ENCODE results near the gene PRKG1.

The PRKG1 gene

DNA sequence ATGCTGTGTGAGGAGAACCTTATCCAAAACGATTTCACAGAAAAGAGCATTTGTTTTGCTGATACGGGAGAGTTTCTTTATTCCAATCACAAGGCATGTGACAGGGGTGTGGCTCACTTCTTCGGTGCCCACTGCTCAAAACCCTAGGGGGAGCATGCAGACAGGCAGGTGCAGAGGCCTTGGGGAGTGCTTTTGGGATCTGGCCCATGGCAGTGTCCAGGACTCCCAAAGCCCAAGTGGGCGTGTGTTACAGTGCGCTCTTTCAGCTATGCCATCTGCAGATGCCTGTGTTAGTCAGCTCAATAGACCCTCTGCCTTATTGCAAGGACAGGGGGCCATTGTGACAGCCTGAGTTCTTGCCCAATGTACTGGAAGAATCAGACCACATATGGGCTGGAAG lies 530.3 kb downstream of the PRKG1 start:
- no peak for DNase-seq (ENCODE audit: low read depth in 1 of 2, low spot score in 1 of 2)
- Histone ChIP-seq H3K4me3 (replicated peaks; ENCODE audit: insufficient read depth, low read length) (no peak overlapping the region), H3K27ac (replicated peaks) (no peak overlapping the region), H3K27me3 (ENCODE audit: insufficient read depth, poor library complexity, severe bottlenecking) (no peaks in the 10 kb centered on the region)
- no peak for TF ChIP-seq SPI1 (IDR thresholded peaks at IDR 0.05; ENCODE audit: borderline replicate concordance, low read depth)
- TF ChIP-seq, protein P1, sequence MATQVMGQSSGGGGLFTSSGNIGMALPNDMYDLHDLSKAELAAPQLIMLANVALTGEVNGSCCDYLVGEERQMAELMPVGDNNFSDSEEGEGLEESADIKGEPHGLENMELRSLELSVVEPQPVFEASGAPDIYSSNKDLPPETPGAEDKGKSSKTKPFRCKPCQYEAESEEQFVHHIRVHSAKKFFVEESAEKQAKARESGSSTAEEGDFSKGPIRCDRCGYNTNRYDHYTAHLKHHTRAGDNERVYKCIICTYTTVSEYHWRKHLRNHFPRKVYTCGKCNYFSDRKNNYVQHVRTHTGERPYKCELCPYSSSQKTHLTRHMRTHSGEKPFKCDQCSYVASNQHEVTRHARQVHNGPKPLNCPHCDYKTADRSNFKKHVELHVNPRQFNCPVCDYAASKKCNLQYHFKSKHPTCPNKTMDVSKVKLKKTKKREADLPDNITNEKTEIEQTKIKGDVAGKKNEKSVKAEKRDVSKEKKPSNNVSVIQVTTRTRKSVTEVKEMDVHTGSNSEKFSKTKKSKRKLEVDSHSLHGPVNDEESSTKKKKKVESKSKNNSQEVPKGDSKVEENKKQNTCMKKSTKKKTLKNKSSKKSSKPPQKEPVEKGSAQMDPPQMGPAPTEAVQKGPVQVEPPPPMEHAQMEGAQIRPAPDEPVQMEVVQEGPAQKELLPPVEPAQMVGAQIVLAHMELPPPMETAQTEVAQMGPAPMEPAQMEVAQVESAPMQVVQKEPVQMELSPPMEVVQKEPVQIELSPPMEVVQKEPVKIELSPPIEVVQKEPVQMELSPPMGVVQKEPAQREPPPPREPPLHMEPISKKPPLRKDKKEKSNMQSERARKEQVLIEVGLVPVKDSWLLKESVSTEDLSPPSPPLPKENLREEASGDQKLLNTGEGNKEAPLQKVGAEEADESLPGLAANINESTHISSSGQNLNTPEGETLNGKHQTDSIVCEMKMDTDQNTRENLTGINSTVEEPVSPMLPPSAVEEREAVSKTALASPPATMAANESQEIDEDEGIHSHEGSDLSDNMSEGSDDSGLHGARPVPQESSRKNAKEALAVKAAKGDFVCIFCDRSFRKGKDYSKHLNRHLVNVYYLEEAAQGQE (IDR thresholded peaks at IDR 0.05; ENCODE audit: insufficient replicate concordance, low read depth), result no peak
- TF ChIP-seq POLR2AphosphoS5 (IDR thresholded peaks at IDR 0.05; ENCODE audit: low read depth), result no peak

DNA sequence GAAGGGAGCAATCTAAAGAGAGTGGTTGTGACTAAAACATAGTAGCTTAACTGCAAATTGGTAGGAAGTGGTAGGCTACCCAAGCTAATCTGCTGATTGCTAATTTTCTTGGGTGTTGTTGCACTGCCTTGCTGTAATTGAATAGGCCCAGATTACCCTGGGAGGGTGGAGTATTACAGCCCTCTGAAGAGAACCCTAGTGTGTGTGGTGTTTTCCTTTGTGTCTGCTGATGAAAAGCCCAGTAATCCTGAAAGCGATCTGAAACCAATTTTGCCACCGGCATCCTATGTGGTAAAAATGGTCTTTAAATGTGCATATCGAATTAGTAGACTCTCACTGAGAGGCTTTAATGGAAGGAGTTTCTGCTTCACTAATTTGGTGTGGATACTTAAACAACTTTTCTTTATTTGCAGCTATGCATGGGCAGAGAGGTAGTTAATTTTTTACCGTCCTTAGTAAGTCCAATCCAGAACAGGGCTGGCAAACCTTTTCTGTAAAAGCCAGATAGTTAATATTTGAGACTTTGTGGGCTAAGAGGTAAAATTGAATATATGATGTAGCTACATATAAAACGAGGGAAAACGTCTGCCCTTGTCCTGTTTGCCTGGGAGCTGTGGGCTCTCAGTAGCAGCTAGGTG lies 532.7 kb downstream of the PRKG1 start:
- TF ChIP-seq POLR2AphosphoS5 (IDR thresholded peaks at IDR 0.05; ENCODE audit: low read depth) (no peak), GABPA (IDR thresholded peaks at IDR 0.05; ENCODE audit: low read depth) (no peak), SPI1 (IDR thresholded peaks at IDR 0.05; ENCODE audit: borderline replicate concordance, low read depth) (no peak)
- TF ChIP-seq, protein P2, sequence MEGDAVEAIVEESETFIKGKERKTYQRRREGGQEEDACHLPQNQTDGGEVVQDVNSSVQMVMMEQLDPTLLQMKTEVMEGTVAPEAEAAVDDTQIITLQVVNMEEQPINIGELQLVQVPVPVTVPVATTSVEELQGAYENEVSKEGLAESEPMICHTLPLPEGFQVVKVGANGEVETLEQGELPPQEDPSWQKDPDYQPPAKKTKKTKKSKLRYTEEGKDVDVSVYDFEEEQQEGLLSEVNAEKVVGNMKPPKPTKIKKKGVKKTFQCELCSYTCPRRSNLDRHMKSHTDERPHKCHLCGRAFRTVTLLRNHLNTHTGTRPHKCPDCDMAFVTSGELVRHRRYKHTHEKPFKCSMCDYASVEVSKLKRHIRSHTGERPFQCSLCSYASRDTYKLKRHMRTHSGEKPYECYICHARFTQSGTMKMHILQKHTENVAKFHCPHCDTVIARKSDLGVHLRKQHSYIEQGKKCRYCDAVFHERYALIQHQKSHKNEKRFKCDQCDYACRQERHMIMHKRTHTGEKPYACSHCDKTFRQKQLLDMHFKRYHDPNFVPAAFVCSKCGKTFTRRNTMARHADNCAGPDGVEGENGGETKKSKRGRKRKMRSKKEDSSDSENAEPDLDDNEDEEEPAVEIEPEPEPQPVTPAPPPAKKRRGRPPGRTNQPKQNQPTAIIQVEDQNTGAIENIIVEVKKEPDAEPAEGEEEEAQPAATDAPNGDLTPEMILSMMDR (IDR thresholded peaks at IDR 0.05; ENCODE audit: insufficient read depth, low read length), result no peak
- Histone ChIP-seq H3K27ac (replicated peaks) (no peak overlapping the region), H3K27me3 (ENCODE audit: insufficient read depth, poor library complexity, severe bottlenecking) (no peaks in the 10 kb centered on the region), H3K4me3 (replicated peaks; ENCODE audit: insufficient read depth, low read length) (no peak overlapping the region)
- DNase-seq (ENCODE audit: low read depth in 1 of 2, low spot score in 1 of 2), result no peak

DNA sequence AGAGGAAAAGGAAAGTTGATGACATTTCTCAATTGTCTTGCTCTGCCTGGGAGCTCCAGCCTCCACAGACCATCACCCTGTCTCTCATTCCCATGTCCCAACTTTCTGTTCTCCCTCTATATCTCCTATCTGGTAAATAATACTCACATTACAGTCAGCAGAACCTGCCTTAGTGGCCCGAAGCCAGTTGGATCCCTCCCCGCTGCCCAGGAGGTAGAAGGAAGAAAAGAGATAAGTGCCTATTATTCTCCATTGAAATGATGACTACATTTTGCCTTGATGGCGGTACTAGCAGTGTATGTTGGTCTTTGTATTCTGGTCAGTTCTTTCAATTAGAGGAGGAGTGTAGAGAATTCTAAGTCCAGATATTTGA lies 533.2 kb downstream of the PRKG1 start:
- Histone ChIP-seq H3K27me3 (ENCODE audit: insufficient read depth, poor library complexity, severe bottlenecking) (no peaks in the 10 kb centered on the region), H3K27ac (replicated peaks) (no peak overlapping the region), H3K4me3 (replicated peaks; ENCODE audit: insufficient read depth, low read length) (no peak overlapping the region)
- TF ChIP-seq POLR2AphosphoS5 (IDR thresholded peaks at IDR 0.05; ENCODE audit: low read depth) (no peak), SPI1 (IDR thresholded peaks at IDR 0.05; ENCODE audit: borderline replicate concordance, low read depth) (no peak), GABPA (IDR thresholded peaks at IDR 0.05; ENCODE audit: low read depth) (no peak)
- TF ChIP-seq, protein P2 (IDR thresholded peaks at IDR 0.05; ENCODE audit: insufficient read depth, low read length), result no peak
- TF ChIP-seq, protein P1 (IDR thresholded peaks at IDR 0.05; ENCODE audit: insufficient replicate concordance, low read depth), result no peak
- DNase-seq (ENCODE audit: low read depth in 1 of 2, low spot score in 1 of 2), result no peak

DNA sequence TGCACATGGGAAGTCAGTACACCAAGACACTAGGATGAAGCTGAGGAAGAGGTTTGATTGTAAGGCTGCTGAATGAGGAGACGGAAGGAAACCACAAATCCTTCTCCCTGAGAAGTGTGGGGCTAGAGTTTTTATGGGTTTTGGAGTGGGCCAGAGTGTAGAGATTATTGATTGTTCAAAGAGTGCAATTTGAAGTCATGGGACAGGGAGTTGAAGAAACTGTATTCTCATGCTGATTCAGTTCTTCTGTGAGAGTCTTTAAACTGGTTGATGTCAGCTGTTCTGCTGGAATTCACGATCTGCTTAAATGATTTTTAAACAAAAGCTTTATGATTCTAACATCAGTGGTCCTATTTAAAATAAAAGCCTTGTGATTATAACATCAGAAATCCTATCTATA lies 533.9 kb downstream of the PRKG1 start:
- DNase-seq (ENCODE audit: low read depth in 1 of 2, low spot score in 1 of 2), result no peak
- H3K27ac ChIP-seq (replicated peaks), result no peak overlapping the region
- H3K4me3 ChIP-seq (replicated peaks; ENCODE audit: insufficient read depth, low read length), result no peak overlapping the region
- no peaks in the 10 kb centered on the region for H3K27me3 ChIP-seq (ENCODE audit: insufficient read depth, poor library complexity, severe bottlenecking)
- no peak for TF ChIP-seq GABPA (IDR thresholded peaks at IDR 0.05; ENCODE audit: low read depth)

DNA sequence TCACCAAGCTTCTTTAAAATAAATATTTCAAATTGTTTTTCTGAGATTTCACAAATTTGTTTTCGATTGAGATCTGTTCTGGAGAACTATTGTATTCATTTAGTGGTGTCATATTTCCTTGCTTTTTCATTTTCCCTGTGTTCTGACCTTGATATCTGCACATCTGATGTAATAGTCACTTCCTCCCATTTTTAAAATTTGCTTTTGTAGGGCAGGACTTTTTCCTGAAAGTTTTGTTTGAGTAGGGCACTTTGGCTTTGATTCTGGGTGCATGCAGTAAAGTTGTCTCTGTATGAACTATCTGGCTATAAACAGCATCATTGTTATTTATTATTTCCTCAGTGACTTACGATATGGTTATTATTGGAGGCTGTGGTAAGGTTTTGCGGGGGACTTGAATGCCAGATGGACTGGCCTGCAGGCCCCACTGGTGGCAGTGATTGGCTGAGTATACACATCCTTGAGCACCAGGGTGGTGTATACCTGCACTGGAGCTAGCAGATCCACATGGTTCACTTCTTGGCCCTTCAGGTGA lies 541.5 kb downstream of the PRKG1 start:
- no peak for TF ChIP-seq GABPA (IDR thresholded peaks at IDR 0.05; ENCODE audit: low read depth)
- TF ChIP-seq, protein P1 (IDR thresholded peaks at IDR 0.05; ENCODE audit: insufficient replicate concordance, low read depth), result no peak
- TF ChIP-seq POLR2AphosphoS5 (IDR thresholded peaks at IDR 0.05; ENCODE audit: low read depth), result no peak
- TF ChIP-seq, protein P2 (IDR thresholded peaks at IDR 0.05; ENCODE audit: insufficient read depth, low read length), result no peak
- TF ChIP-seq SPI1 (IDR thresholded peaks at IDR 0.05; ENCODE audit: borderline replicate concordance, low read depth), result no peak
- H3K27me3 ChIP-seq (ENCODE audit: insufficient read depth, poor library complexity, severe bottlenecking), result no peaks in the 10 kb centered on the region

More for the DNA sequence above, 541.5 kb downstream of the PRKG1 start:
- Histone ChIP-seq H3K27ac (replicated peaks) (no peak overlapping the region), H3K4me3 (replicated peaks; ENCODE audit: insufficient read depth, low read length) (no peak overlapping the region)
- DNase-seq (ENCODE audit: low read depth in 1 of 2, low spot score in 1 of 2), result no peak

Measured in HL-60 (cell line).